Stimulated activated CD8-positive, alpha-beta memory T cell treated with anti-CD3 and anti-CD28 coated beads, Interleukin-15, amount 100 ng/mL, for 24 hours (primary cell): ENCODE data around the gene ANKRD7.
"Not testable (repeated sequence)": the region's sequence is repeated elsewhere in the genome, so short reads cannot be mapped to it uniquely, and the experiment has no call there.

Experiments
- DNase-seq: peaks from one replicate; pipeline ENCODE4 v3.0.0-alpha.2; 2020; ENCODE audit warnings: low read depth

ANKRD7 gene

GRCh38 chr7:118239014-118239413 lies 14.5 kb downstream of the ANKRD7 start:
- DNase-seq: no peak

- not testable (repeated sequence) for DNase-seq
Measured at GRCh38 chr7:118240320-118240719, 15.8 kb downstream of the ANKRD7 start.

GRCh38 chr7:118243695-118244094 lies 19.2 kb downstream of the ANKRD7 start:
- DNase-seq: no peak

- DNase-seq: no peak
Measured at GRCh38 chr7:118245267-118246040, 20.9 kb downstream of the ANKRD7 start.

GRCh38 chr7:118250860-118251494 lies 26.5 kb downstream of the ANKRD7 start:
- DNase-seq: no peak

GRCh38 chr7:118252087-118252486 lies 27.6 kb downstream of the ANKRD7 start:
- DNase-seq: no peak

- DNase-seq: no peak
Measured at GRCh38 chr7:118259115-118259514, 34.6 kb downstream of the ANKRD7 start.

- no peak for DNase-seq
Measured at GRCh38 chr7:118264836-118265235, 40.3 kb downstream of the ANKRD7 start.

GRCh38 chr7:118280319-118281012 lies 56.0 kb downstream of the ANKRD7 start:
- no peak for DNase-seq

GRCh38 chr7:118281196-118281595 lies 56.7 kb downstream of the ANKRD7 start:
- DNase-seq: no peak

GRCh38 chr7:118285358-118285757 lies 60.9 kb downstream of the ANKRD7 start:
- DNase-seq: no peak

GRCh38 chr7:118286131-118286530 lies 61.6 kb downstream of the ANKRD7 start:
- no peak for DNase-seq

GRCh38 chr7:118288098-118288497 lies 63.6 kb downstream of the ANKRD7 start:
- no peak for DNase-seq

GRCh38 chr7:118289476-118289875 lies 65.0 kb downstream of the ANKRD7 start:
- no peak for DNase-seq
